IMR-90 (cell line): ENCODE measurements around the gene PELI1. TPM values are rescaled to one million over a fixed set of nuclear protein-coding genes. Genes with fewer than 3 reads are reported as not detected.

ENCODE experiments used
- ATAC-seq: fragments of 200-7000 bp; cut with Tn5 transposase; 2 replicates; pipeline ENCODE4 v1.9.1; 2020; ENCODE audit warnings: low read depth, mild to moderate bottlenecking, moderate library complexity
- BruUV-seq: library from RNA; stranded (reverse); fragments of 400-500 nt; replicated peaks from 2 replicates; lab custom pipeline; 2021; lab: Mats Ljungman, UMichigan
- CTCF ChIA-PET: fragments of 300-600 bp; formaldehyde crosslinking; extraction: SDS; loops from one replicate; lab custom pipeline; 2021; ENCODE audit warnings: antibody characterized with exemption; lab: Yijun Ruan, JAX
- POLR2A ChIA-PET: fragments of 300-600 bp; sonication (Branson Sonifier 250); formaldehyde crosslinking; loops from one replicate; lab custom pipeline; 2022; ENCODE audit warnings: antibody characterized with exemption; ENCODE audit not compliant: unreplicated experiment; lab: Charles Lee
- DNase-seq: peaks from one replicate; pipeline ENCODE4 v3.0.0; 2013
- H2AFZ ChIP-seq: replicated peaks from 2 replicates; pipeline ENCODE3; 2013; ENCODE audit warnings: low read length, mild to moderate bottlenecking; ENCODE audit not compliant: poor library complexity
- H2AK5ac ChIP-seq: 2 replicates; pipeline ENCODE4 v1.6.1; 2013; ENCODE audit warnings: low read depth, low read length, inconsistent platforms
- H2AK9ac ChIP-seq: replicated peaks from 2 replicates; pipeline ENCODE3; 2013; ENCODE audit warnings: mild to moderate bottlenecking, low read depth, low read length, moderate library complexity; ENCODE audit not compliant: poor library complexity
- H2BK120ac ChIP-seq: 2 replicates; pipeline ENCODE4 v1.6.1; 2013; ENCODE audit warnings: low read depth, low read length, inconsistent platforms
- H2BK15ac ChIP-seq: 3 replicates; pipeline ENCODE4 v1.6.1; 2013; ENCODE audit warnings: low read depth, low read length, inconsistent platforms
- H2BK20ac ChIP-seq: 2 replicates; pipeline ENCODE4 v1.6.1; 2013; ENCODE audit warnings: low read depth, mild to moderate bottlenecking, inconsistent platforms, low read length, moderate library complexity
- H2BK5ac ChIP-seq: 2 replicates; pipeline ENCODE4 v1.6.1; 2013; ENCODE audit warnings: mild to moderate bottlenecking, low read depth, low read length, inconsistent platforms; ENCODE audit not compliant: poor library complexity, severe bottlenecking
- H3K14ac ChIP-seq: replicated peaks from 2 replicates; pipeline ENCODE4 v1.6.1; 2013; ENCODE audit warnings: low read depth, low read length, inconsistent platforms
- H3K18ac ChIP-seq: 2 replicates; pipeline ENCODE4 v1.6.1; 2013; ENCODE audit warnings: low read depth, low read length, control low read depth
- H3K23ac ChIP-seq: 2 replicates; pipeline ENCODE4 v1.6.1; 2013; ENCODE audit warnings: low read depth, low read length, inconsistent platforms
- H3K27ac ChIP-seq: 2 replicates; pipeline ENCODE4 v1.5.1; 2013; ENCODE audit warnings: mild to moderate bottlenecking, control low read depth, low read length; ENCODE audit not compliant: insufficient read depth
- H3K27me3 ChIP-seq: 2 replicates; pipeline ENCODE4 v1.6.1; 2013; ENCODE audit warnings: low read length; ENCODE audit not compliant: control insufficient read depth, insufficient read depth
- H3K36me3 ChIP-seq: 2 replicates; pipeline ENCODE4 v1.6.1; 2013; ENCODE audit warnings: low read length, mixed read lengths; ENCODE audit not compliant: control insufficient read depth, insufficient read depth
- H3K4ac ChIP-seq: 2 replicates; pipeline ENCODE4 v1.6.1; 2013; ENCODE audit warnings: low read depth, low read length, inconsistent platforms
- H3K4me1 ChIP-seq: 2 replicates; pipeline ENCODE4 v1.6.1; 2013; ENCODE audit warnings: low read length, mixed read lengths; ENCODE audit not compliant: control insufficient read depth, insufficient read depth
- H3K4me2 ChIP-seq: 2 replicates; pipeline ENCODE4 v1.6.1; 2013; ENCODE audit warnings: low read depth, mild to moderate bottlenecking, control low read depth, low read length, moderate library complexity
- H3K4me3 ChIP-seq: 2 replicates; pipeline ENCODE4 v1.5.1; 2013; ENCODE audit warnings: low read depth, mild to moderate bottlenecking, control low read depth, low read length, moderate library complexity; ENCODE audit not compliant: insufficient read depth
- H3K56ac ChIP-seq: 2 replicates; pipeline ENCODE4 v1.6.1; 2013; ENCODE audit warnings: low read length, inconsistent platforms; ENCODE audit not compliant: insufficient read depth; ENCODE audit errors: extremely low read depth
- H3K79me1 ChIP-seq, 2 experiments: 2 replicates each; pipeline ENCODE4 v1.6.1; 2013; ENCODE audit warnings: low read length in 2 of 2, inconsistent platforms in 1 of 2, low read depth in 1 of 2
- H3K9ac ChIP-seq: 2 replicates; pipeline ENCODE4 v1.6.1; 2013; ENCODE audit warnings: low read depth, low read length, control low read depth
- H3K9me1 ChIP-seq: 2 replicates; pipeline ENCODE4 v1.6.1; 2013; ENCODE audit warnings: low read length, inconsistent platforms; ENCODE audit not compliant: insufficient read depth
- H3K9me3 ChIP-seq: 2 replicates; pipeline ENCODE4 v1.6.1; 2013; ENCODE audit warnings: low read length; ENCODE audit not compliant: control insufficient read depth, insufficient read depth
- H4K20me1 ChIP-seq: 2 replicates; pipeline ENCODE4 v1.6.1; 2013; ENCODE audit warnings: low read length, inconsistent platforms; ENCODE audit not compliant: insufficient read depth
- H4K5ac ChIP-seq: 2 replicates; pipeline ENCODE4 v1.6.1; 2013; ENCODE audit warnings: mild to moderate bottlenecking, low read depth, low read length, control low read depth
- H4K8ac ChIP-seq, 2 experiments: 2 replicates each; pipeline ENCODE4 v1.6.1; 2013; ENCODE audit warnings: low read depth in 2 of 2, low read length in 2 of 2, control low read depth in 1 of 2, inconsistent platforms in 1 of 2
- H4K91ac ChIP-seq: 2 replicates; pipeline ENCODE4 v1.6.1; 2013; ENCODE audit warnings: low read depth, low read length, inconsistent platforms; ENCODE audit not compliant: insufficient read depth
- BHLHE40 ChIP-seq: fragments of 150-350 bp; IDR thresholded peaks from 2 replicates; pipeline ENCODE4 v1.6.1; 2016; ENCODE audit warnings: mild to moderate bottlenecking, low read depth, low read length
- CEBPB ChIP-seq: IDR thresholded peaks from 2 replicates; pipeline ENCODE4 v1.6.1; 2012; ENCODE audit warnings: low read depth, low read length, improper control_type of control experiment
- CTCF ChIP-seq: conservative IDR thresholded peaks from 2 replicates; pipeline ENCODE4 v1.5.1; 2012; ENCODE audit warnings: mild to moderate bottlenecking, low read depth, low read length, improper control_type of control experiment
- FOS ChIP-seq: fragments of 150-350 bp; IDR thresholded peaks from 2 replicates; pipeline ENCODE4 v1.6.1; 2016; ENCODE audit warnings: low read depth, low read length
- MAZ ChIP-seq: IDR thresholded peaks from 2 replicates; pipeline ENCODE4 v1.6.1; 2012; ENCODE audit warnings: low read depth, mild to moderate bottlenecking, low read length, improper control_type of control experiment, moderate library complexity, borderline replicate concordance
- NFE2L2 ChIP-seq: fragments of 150-350 bp; IDR thresholded peaks from 2 replicates; pipeline ENCODE4 v1.6.1; 2016; ENCODE audit warnings: low read depth, mild to moderate bottlenecking, low read length
- POLR2A ChIP-seq: IDR thresholded peaks from 2 replicates; pipeline ENCODE4 v1.6.1; 2012; ENCODE audit warnings: mild to moderate bottlenecking, low read depth, low read length
- RAD21 ChIP-seq: IDR thresholded peaks from 2 replicates; pipeline ENCODE4 v1.6.1; 2012; ENCODE audit warnings: low read length, improper control_type of control experiment
- RCOR1 ChIP-seq: IDR thresholded peaks from 2 replicates; pipeline ENCODE4 v1.6.1; 2012; ENCODE audit warnings: mild to moderate bottlenecking, low read length, improper control_type of control experiment; ENCODE audit not compliant: insufficient replicate concordance
- RFX5 ChIP-seq: IDR thresholded peaks from 2 replicates; pipeline ENCODE4 v1.8.0; 2012; ENCODE audit warnings: low read depth, mild to moderate bottlenecking, low read length, moderate library complexity
- SMC3 ChIP-seq: fragments of 150-350 bp; IDR thresholded peaks from 2 replicates; pipeline ENCODE4 v1.6.1; 2016; ENCODE audit warnings: low read depth, mild to moderate bottlenecking, antibody characterized with exemption, low read length, moderate library complexity
- dilution Hi-C: fragments of 300-500 bp; cut with HindIII; formaldehyde crosslinking; loops from one replicate; pipeline ENCODE4 v1.14.3; 2018; ENCODE audit warnings: low sequenced_read_pairs; ENCODE audit not compliant: unreplicated experiment
- in situ Hi-C: fragments of 300-500 bp; cut with MboI; formaldehyde crosslinking; loops from 3 replicates; pipeline ENCODE4 v1.14.3; 2019; ENCODE audit warnings: low sequenced_read_pairs, inconsistent platforms, mixed read lengths
- intact Hi-C: fragments of 100-400 bp; cut with micrococcal nuclease; formaldehyde crosslinking; loops from 2 replicates; pipeline ENCODE4 v1.10.0; 2022
- polyA plus RNA-seq, 3 experiments: library from polyadenylated mRNA; depleted of rRNA; stranded (reverse); fragments of >200 nt; gene quantifications; 2 replicates each; pipeline ENCODE4 v1.2.3, GENCODE V29; 2012; ENCODE audit warnings: low replicate concordance in 1 of 3
- total RNA-seq: library from RNA; depleted of rRNA; stranded (reverse); fragments of >200 nt; gene quantifications from 2 replicates; pipeline ENCODE4 v1.2.3, GENCODE V29; 2012
- TF ChIP-seq, protein P1 (sequence below): fragments of 150-350 bp; IDR thresholded peaks from 2 replicates; pipeline ENCODE4 v1.6.1; 2017; ENCODE audit warnings: mild to moderate bottlenecking, antibody characterized with exemption, low read length, low read depth
- TF ChIP-seq, protein P2 (sequence below): fragments of 150-350 bp; IDR thresholded peaks from 2 replicates; pipeline ENCODE4 v1.6.1; 2016; ENCODE audit warnings: low read depth, mild to moderate bottlenecking, low read length, moderate library complexity, borderline replicate concordance

Gene PELI1
- total and polyA plus RNA-seq, 2 of the 4 experiments (the other 2 are of a cell fraction) = 2.2 to 2.5 TPM

- no peak overlapping the region for H3K18ac ChIP-seq
- intact Hi-C loops = no loop called here
- no peak for DNase-seq
- H3K56ac ChIP-seq = no peak overlapping the region
- dilution Hi-C loops = no loop called here
- no peak overlapping the region for H3K4me2 ChIP-seq
- H3K27me3 ChIP-seq = peaks cover 30% of the 10 kb centered on the region
- no peaks in the 10 kb centered on the region; the same call in 1 of the 2 replicates for H3K4me1 ChIP-seq
- no peaks in the 10 kb centered on the region for H4K20me1 ChIP-seq
- no peak overlapping the region for H4K5ac ChIP-seq
- no peak overlapping the region for H3K27ac ChIP-seq
- BruUV-seq = no TSS peak
- no peaks in the 10 kb centered on the region for H3K36me3 ChIP-seq
- H3K14ac ChIP-seq = no peak overlapping the region
- POLR2A ChIA-PET = no interaction called here
- H3K9ac ChIP-seq = no peak overlapping the region
- H4K91ac ChIP-seq = no peak overlapping the region
- H2AK5ac ChIP-seq = no peak overlapping the region
- no peak overlapping the region for H2BK120ac ChIP-seq
- no peak for ATAC-seq
- no peak overlapping the region for H2BK20ac ChIP-seq
- H3K79me1 ChIP-seq = no peaks in the 10 kb centered on the region
- TF ChIP-seq SMC3 (no peak), POLR2A (no peak), MAZ (no peak), NFE2L2 (no peak), RFX5 (no peak), RAD21 (no peak), CEBPB (no peak), BHLHE40 (no peak), CTCF (no peak), RCOR1 (no peak), FOS (no peak)
- TF ChIP-seq, protein P1, sequence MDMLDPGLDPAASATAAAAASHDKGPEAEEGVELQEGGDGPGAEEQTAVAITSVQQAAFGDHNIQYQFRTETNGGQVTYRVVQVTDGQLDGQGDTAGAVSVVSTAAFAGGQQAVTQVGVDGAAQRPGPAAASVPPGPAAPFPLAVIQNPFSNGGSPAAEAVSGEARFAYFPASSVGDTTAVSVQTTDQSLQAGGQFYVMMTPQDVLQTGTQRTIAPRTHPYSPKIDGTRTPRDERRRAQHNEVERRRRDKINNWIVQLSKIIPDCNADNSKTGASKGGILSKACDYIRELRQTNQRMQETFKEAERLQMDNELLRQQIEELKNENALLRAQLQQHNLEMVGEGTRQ = no peak
- TF ChIP-seq, protein P2, sequence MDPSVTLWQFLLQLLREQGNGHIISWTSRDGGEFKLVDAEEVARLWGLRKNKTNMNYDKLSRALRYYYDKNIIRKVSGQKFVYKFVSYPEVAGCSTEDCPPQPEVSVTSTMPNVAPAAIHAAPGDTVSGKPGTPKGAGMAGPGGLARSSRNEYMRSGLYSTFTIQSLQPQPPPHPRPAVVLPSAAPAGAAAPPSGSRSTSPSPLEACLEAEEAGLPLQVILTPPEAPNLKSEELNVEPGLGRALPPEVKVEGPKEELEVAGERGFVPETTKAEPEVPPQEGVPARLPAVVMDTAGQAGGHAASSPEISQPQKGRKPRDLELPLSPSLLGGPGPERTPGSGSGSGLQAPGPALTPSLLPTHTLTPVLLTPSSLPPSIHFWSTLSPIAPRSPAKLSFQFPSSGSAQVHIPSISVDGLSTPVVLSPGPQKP = no peak
- no peak overlapping the region for H3K4me3 ChIP-seq
- H3K9me3 ChIP-seq = no peaks in the 10 kb centered on the region
- CTCF ChIA-PET = interaction anchor here (0.6 kb wide), 1 partner anchor 47 kb away, joined by 3 read pairs; no protein-coding TSS in a partner anchor
- in situ Hi-C loops = no loop called here
- no peak overlapping the region for H2BK5ac ChIP-seq
- no peak overlapping the region for H3K23ac ChIP-seq
- no peak overlapping the region for H4K8ac ChIP-seq
- no peak overlapping the region for H2AK9ac ChIP-seq
- no peak overlapping the region for H2AFZ ChIP-seq
- H3K9me1 ChIP-seq = no peaks in the 10 kb centered on the region
- H3K4ac ChIP-seq = no peak overlapping the region
- no peak overlapping the region for H2BK15ac ChIP-seq
Measured at GRCh38 chr2:64189586-64189985, 45.4 kb upstream of the PELI1 start.
